IPS-NIHi11 (cell line): ENCODE data around the gene GOLIM4.

Source experiments
- DNase-seq: peaks from one replicate; pipeline ENCODE4 v3.0.0; 2012; ENCODE audit warnings: mixed read lengths, low spot score

Gene GOLIM4

DNA sequence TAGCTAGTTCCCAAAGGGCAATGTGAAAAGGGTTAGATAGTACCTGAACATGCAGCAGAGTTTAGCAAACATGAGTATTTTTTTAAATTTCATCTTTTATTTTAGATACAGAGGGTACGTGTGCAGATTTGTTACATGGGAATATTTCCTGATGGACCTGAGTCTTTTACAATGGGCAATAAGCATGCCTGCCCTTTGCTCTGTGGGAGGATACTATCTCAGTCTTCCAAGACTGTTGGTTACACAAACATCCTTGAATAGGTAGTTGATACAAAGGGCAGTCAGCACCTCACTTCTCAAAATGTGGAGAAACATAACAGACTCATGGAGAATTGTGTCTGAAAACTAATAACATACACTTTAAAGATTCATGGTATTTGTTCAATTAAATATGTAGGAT is 103.3 kb downstream of the GOLIM4 start:
- DNase-seq: no peak

DNA sequence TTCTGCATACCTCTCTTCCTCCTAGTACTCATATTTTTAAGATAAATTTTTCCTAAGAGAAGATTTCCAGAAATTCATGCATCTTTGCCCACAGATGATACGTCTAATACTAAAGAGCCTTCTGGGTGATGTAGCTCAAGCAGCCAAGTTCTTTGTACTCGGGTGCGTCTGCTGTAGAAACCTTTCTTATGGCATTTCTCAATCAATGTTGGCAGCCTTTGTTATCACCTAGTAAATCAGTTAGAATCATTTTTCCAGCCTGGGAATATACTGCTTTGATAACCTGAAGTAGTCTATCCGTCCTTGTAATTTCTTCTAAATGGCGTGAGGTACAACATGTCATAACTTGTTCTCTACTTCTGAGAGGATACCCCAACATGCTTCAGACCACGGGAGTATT is 104.5 kb downstream of the GOLIM4 start:
- no peak for DNase-seq

DNA sequence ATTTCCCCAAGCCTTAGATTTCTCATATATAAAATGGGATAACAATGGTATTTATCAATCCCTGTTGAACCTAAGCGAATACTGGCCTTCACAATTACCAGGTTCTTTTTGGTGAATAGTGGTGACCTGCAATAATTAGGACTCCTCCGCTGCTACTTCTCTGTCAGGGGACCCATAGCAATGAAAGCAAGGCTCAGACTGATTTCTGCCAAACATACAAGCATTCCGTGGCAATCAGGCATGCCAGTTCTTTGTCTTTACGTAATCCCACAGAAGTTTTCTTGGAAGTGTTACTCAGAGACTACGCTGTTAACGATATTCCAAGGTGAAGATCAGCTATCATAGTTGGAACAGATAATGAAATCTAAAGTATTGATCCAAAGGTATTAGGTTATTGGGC is 105.7 kb downstream of the GOLIM4 start:
- DNase-seq: no peak

DNA sequence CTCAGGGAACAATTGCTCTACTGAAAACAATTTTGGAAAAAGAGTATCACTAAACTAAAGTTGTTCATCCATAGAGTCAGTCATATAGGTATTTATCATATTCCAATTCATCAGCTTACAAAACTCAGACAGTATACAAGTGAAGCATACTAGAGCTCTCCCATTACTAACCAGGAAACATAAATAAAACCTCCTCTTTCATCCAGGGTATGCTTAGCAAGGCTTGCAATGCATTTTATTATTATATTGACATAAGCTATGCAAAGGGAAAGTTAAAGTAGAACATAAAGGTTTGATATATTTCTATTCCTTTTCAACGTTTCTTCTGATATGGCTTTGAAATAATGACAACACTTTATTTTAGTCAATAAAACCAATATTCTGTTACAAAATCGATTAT is 106.7 kb downstream of the GOLIM4 start:
- DNase-seq: no peak

DNA sequence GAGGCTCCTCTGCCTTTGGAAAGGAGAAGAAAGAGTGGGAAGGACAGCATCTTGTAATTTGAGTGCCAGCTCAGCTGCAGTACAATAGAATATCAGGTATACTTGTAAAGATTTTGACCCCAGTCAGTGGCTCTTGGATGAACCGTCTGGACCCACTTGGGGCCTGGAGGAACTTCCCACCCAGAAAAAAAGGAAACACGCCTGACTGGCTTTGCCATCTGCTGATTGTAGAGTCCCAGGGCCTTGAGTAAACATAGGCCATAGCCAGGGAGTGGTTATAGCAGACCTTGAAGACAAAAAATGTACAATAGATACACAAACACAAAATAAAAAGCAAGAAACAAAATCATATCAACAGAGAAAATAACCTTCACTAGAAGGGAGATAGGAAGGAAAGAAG is 112.1 kb downstream of the GOLIM4 start:
- DNase-seq: no peak

DNA sequence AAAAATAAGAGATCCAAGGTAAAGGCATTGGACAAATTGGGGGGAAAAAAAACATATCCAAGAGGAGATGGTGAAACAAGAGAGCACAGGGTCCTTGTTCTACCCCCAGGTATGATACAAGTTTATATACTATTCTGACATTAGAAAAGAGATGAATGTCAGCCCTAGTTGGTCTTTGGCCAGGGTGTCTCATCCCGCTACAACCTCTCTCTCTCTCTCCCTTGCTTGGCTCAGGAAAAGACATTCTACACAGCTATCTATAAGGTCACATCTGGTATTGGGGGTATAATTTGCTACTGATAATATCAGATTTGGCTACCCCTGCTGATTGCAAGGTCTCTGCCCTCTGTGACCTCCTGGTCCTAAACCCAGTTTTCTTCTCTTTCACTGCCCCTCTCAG is 117.2 kb downstream of the GOLIM4 start:
- DNase-seq: no peak

DNA sequence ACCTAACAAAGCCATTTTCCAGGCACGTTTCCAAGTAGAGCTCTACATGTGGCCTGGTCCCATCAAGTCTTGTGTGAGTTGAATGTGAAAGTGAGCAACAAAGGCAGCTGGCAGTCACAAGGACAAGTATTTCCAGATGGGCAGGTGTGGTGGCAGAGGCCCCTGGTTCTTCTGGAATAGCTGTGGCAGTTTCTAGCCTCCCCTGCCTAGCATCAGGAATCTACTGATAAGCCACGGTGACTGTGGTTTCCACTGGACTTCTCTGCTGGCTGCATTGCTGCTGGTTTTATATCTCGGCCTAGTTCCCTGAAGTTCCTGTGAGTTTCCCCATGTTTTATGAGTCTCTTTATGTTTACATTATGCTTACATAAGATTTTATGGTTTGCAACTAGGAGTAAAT is 117.7 kb downstream of the GOLIM4 start:
- no peak for DNase-seq

DNA sequence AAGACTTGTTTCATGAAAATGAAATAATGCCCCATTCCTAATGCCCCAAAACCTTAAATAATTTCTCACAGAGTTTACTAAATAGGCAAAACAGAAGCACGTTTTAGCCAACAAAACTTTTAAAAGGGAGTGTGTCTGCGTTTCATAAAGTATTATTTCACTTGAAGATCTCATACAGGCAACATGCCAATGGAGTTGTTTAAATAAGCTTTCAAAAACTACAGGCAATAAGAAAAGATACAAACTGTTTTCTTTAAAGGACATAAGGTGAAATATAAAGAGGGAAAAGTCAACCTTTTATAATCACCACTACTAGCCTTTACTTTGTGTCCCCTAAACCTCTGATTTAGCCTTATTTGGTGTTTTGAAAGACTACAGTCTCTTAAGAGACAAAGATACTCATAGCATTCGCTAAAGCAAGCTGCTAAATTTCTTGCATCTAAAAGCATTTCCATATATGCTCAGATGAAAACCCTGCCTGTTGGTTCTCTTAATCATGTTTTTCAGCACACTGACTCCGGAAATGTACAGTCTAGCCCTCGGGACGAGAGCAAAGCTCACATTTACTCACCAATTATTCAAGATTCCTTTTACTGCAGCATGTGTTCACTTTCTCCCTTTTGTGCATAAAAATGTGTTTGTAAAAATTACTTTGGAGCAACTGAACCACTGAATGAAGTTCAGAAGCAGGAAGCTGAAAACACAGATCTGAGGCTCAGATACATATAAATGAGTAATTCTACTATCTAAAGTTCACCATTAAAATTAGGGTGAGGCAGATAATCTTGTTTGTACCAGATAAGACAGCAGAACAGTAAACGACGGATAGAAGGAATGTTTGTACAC is 119.0 kb downstream of the GOLIM4 start:
- DNase-seq: no peak

DNA sequence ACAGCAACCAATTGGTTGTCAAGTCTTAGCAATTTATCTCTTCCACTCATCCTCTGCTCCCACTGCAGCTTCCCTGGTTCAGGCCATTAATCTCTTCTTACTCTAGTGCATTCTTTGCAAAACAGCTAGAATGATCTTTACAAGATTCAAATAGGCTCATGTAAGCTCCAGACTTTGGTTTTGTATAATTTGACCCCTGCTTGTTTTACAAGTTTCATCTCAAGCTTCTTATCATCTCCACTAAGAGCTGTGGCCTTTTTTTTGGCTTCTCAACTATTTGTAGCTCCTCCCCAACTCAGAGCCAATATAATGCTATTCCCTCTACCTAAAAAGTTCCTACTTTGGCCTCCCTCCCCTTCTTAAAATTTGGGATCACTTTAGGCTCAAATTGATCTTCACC is 121.8 kb downstream of the GOLIM4 start:
- no peak for DNase-seq

DNA sequence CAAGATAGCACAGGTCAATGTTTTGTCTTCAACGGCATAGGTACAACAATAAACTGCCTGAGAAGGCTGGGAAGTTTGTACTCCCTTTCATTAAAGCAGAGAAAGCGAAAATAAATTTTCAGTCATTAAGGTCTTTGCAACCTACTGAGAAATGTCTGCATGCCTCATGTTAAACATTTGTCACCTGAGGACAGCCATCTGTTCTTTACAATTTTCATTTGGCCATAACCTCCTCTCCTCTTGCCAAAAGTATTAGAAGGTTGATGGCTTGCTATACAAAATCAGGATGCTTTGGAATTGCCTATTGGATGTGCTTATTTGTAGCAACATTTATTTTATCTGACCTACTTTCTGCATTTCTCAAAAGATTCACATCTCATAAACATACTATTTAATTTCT is 122.7 kb downstream of the GOLIM4 start:
- DNase-seq: no peak

DNA sequence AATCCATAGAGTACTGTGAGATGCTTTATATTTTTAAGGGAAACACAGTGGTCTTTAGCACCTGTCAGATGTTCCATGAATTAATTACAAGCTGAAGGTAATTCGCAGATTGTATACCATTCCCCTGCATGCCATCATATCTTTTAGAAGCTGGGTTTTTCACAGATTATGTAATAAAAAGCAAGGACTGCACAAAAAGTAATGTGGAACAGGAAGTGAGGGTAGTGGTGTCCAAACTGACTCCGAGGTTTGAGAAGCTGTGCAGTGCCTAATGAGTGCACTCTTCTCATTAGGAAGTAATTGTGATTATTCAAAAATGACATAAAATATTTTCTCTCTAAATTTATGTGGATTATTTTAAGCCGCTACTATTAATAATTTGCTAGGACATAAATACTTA is 123.2 kb downstream of the GOLIM4 start:
- DNase-seq: no peak

DNA sequence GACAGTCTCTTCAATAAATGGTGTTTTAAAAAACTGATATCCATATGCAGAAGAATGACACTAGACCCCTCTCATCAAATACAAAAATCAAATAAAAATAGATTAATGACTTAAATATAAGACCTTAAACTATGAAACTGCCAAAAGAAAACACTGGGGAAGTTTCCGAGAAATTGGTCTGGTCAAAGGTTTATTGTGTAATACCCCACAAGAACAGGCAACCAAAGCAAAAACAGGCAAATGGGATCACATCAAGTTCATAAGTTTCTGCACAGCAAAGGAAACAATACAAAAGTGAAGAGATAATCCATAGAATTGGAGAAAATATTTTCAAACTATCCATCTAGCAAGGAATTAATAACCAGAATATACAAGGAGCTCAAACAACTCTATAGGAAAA is 126.2 kb downstream of the GOLIM4 start:
- no peak for DNase-seq

DNA sequence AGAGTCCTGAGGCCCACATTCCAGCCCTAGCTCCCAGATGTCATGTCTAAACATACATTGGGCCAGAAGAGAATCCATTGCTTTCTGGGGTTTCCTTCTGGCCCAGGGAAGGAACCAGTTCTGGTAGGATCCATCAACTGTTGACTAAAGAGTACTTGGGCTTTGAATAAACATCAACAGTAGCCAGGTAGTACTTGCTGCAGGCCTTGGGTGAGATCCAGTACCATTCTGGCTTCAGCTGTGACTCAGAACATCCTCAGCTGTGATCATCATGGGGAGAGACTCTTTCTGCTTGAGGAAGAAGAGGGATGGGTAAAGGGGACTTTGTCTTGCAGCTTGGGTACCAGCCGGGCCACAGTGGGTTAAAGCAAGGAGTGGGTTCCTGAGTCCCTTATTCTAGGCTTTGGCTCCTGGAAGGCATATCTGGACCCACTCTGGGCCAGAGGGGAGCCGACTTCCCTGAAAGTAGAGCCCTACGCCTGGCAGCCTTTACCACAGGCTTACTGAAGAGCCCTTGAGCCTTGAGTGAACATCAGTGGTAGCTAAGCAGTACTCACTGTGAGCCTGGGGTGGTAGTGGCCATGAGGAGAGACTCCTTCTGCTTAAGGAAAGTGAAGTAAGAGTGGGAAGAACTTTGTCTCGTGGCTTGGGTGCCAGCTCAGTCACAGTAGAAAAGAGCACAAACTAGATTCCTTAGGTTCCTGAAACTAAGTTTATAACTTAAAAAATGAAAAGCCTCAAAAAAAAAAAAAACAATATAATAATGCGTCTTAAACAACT is 128.3 kb downstream of the GOLIM4 start:
- no peak for DNase-seq
